Iris pigment epithelial cell (primary cell): ENCODE measurements around the gene BRIX1.

Experiments used
- DNase-seq: peaks from one replicate; pipeline ENCODE4 v3.0.0-alpha.2; 2011; ENCODE audit warnings: low read depth

The BRIX1 gene

GRCh38 chr5:34915139-34915855 is at the start of gene BRIX1, which contains the start of gene RAD1:
BRIX1 (plus strand) TSS chr5:34915711; CDS start chr5:34915739, 28 bp downstream.
RAD1 (minus strand) TSS chr5:34915504; CDS start chr5:34914892, 612 bp downstream.
- DNase-seq: peak; percentile 98

- DNase-seq: no peak
These were observed 48.5 kb upstream of the BRIX1 start for GRCh38 chr5:34866989-34867471.

GRCh38 chr5:34867660-34868059 is 47.9 kb upstream of the BRIX1 start:
- DNase-seq: no peak

GRCh38 chr5:34868791-34869190 is 46.7 kb upstream of the BRIX1 start:
- no peak for DNase-seq

- no peak for DNase-seq
These were observed 46.3 kb upstream of the BRIX1 start for GRCh38 chr5:34869256-34869655.

GRCh38 chr5:34870382-34870781 is 45.1 kb upstream of the BRIX1 start:
- no peak for DNase-seq

- no peak for DNase-seq
These were observed 39.2 kb upstream of the BRIX1 start for GRCh38 chr5:34876275-34876674.

- DNase-seq: no peak
These were observed 34.3 kb upstream of the BRIX1 start for GRCh38 chr5:34881246-34881645.

GRCh38 chr5:34886392-34887119 is 29.0 kb upstream of the BRIX1 start:
- DNase-seq: no peak

GRCh38 chr5:34889394-34889793 is 26.1 kb upstream of the BRIX1 start:
- DNase-seq: no peak

- peak; percentile 85 for DNase-seq
These were observed 23.5 kb upstream of the BRIX1 start for GRCh38 chr5:34891981-34892380.

- no peak for DNase-seq
These were observed 23.1 kb upstream of the BRIX1 start for GRCh38 chr5:34892414-34892813.

GRCh38 chr5:34894716-34895115 is 20.8 kb upstream of the BRIX1 start:
- DNase-seq: no peak

GRCh38 chr5:34895641-34896419 is 19.7 kb upstream of the BRIX1 start:
- peak; percentile 54 for DNase-seq

GRCh38 chr5:34897646-34898045 is 17.9 kb upstream of the BRIX1 start:
- no peak for DNase-seq

GRCh38 chr5:34898258-34898895 is 17.1 kb upstream of the BRIX1 start:
- DNase-seq: peak; percentile 76

GRCh38 chr5:34899066-34899465 is 16.4 kb upstream of the BRIX1 start:
- no peak for DNase-seq

GRCh38 chr5:34900652-34901051 is 14.9 kb upstream of the BRIX1 start:
- DNase-seq: no peak

- DNase-seq: no peak
These were observed 12.3 kb upstream of the BRIX1 start for GRCh38 chr5:34903260-34903659.

- no peak for DNase-seq
These were observed 9.9 kb upstream of the BRIX1 start for GRCh38 chr5:34905564-34905963.

GRCh38 chr5:34913072-34913471 is 2.4 kb upstream of the BRIX1 start:
- DNase-seq: peak; percentile 85

- peak; percentile 76 for DNase-seq
These were observed 806 bp upstream of the BRIX1 start for GRCh38 chr5:34914671-34915138.
